ENCODE measurements around the gene MAST4. TPM values are rescaled to one million over a fixed set of nuclear protein-coding genes. Genes with fewer than 3 reads are reported as not detected.

Gene MAST4
- total RNA-seq, 1 donor from 2014 or later: 55.2 TPM

- H3K4me1 ChIP-seq: peaks cover 0 to 4% of the 10 kb centered on the region in 2 donors
- H3K36me3 ChIP-seq: no peaks in the 10 kb centered on the region
- no peak for TF ChIP-seq CTCF (IDR thresholded peaks at IDR 0.05)
- H3K27me3 ChIP-seq: no peaks in the 10 kb centered on the region
- intact Hi-C loops (cut with DNase I): no loop called here
- no peak overlapping the region for H3K27ac ChIP-seq
- no peaks in the 10 kb centered on the region for H3K9me3 ChIP-seq
- no peak for DNase-seq (ENCODE audit: low spot score in 2 of 2)
- no peak overlapping the region for H3K4me3 ChIP-seq
Observed at GRCh38 chr5:66830636-66831035, 234.4 kb downstream of the MAST4 start.

DNA sequence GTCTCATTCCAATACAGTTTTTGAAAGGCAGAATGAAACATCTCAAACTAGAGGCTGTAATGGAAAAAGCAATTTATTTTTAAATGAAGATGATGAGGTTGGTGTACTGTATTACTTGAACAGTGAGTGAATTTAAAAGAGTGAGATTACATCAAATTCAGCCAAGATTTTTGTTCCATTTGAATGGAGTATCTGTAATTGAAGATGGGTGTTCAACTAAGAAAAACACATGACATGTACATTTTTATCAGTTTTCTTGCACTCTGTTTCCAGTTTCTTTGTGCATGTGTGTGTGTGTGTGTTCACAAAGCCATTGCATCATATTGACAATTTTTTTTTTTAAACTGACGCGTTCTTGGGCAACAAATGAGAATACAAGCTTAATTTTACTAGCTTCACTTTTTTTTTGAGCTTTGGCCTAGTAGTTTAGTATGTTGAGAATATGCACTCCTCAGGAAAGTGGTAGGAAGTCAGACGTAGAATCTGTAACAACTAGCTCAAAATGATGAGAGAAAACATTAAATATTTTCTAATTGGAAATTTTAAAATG lies 243.5 kb downstream of the MAST4 start:
- H3K27ac ChIP-seq: no peak overlapping the region
- no peak overlapping the region for H3K4me3 ChIP-seq
- no peak for DNase-seq (ENCODE audit: low spot score in 2 of 2)
- H3K36me3 ChIP-seq: no peaks in the 10 kb centered on the region
- intact Hi-C loops (cut with DNase I): no loop called here
- no peaks in the 10 kb centered on the region for H3K4me1 ChIP-seq
- no peaks in the 10 kb centered on the region for H3K9me3 ChIP-seq
- no peaks in the 10 kb centered on the region for H3K27me3 ChIP-seq
- no peak for TF ChIP-seq CTCF (IDR thresholded peaks at IDR 0.05)

DNA sequence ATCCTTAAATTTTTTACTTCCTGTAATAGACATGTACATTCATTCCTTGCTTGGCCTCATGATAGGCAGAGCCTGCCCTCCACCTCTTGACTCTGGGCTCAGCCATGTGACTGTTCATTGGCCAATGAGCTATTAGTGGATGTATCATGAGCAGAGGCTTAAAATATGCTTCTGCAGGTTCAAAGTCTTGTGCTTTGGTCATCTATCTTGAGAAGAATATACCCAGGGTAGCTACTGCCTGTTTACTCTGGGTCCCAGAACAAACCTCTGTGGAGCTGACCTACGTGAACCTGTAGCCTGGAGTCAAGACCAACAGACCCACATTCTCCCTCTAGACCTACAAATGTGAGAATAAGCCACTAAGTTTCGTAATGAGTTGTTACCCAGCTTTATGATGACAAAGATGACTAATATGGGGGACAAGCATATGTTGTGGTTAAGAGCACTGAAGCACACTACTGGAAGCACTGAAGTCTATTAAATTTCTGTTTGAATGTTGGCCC lies 244.4 kb downstream of the MAST4 start:
- no peaks in the 10 kb centered on the region for H3K36me3 ChIP-seq
- TF ChIP-seq CTCF (IDR thresholded peaks at IDR 0.05): no peak
- no peak overlapping the region for H3K27ac ChIP-seq
- H3K9me3 ChIP-seq: no peaks in the 10 kb centered on the region
- intact Hi-C loops (cut with DNase I): no loop called here
- no peaks in the 10 kb centered on the region for H3K4me1 ChIP-seq
- no peak overlapping the region for H3K4me3 ChIP-seq
- H3K27me3 ChIP-seq: no peaks in the 10 kb centered on the region
- no peak for DNase-seq (ENCODE audit: low spot score in 2 of 2)

DNA sequence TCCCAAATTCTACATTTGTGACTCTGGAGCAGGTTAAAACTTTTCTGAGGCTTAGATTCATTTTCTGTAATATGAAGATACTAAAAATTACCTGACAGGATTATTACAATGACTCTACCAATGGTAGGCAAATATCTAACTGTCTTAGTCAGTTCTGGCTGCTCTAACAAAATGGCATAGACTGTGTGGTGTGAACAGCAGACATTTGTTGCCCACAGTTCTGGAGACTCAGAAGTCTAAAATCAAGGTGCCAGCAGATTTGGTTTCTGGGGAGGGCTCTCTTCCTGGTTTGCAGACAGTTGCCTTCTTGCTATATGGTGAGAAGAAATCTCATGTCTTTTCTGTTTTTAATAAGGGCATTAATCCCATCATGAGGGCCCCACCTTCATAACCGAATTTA lies 245.1 kb downstream of the MAST4 start:
- TF ChIP-seq CTCF (IDR thresholded peaks at IDR 0.05): no peak

DNA sequence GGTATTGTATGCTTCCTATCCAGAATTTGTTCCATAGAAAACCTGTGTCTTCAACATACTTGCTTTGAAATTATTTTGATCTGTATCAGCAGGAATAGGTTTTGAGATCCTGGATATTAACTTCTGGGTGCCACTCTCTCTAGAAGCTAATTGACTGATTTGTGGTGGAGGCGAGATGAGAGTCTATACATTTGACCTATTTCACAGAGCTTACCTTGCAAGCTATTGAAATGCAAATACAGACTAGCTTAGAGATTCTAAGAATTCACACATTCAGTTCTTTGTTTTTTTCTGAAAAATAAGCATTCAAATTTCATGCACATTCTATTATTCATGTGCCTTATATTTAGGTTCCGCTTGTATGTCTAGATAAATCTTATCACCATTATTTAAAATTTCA lies 246.3 kb downstream of the MAST4 start:
- Histone ChIP-seq H3K27me3 (no peaks in the 10 kb centered on the region), H3K9me3 (no peaks in the 10 kb centered on the region), H3K4me1 (no peaks in the 10 kb centered on the region), H3K36me3 (no peaks in the 10 kb centered on the region), H3K27ac (no peak overlapping the region), H3K4me3 (no peak overlapping the region)
- no peak for TF ChIP-seq CTCF (IDR thresholded peaks at IDR 0.05)
- no peak for DNase-seq (ENCODE audit: low spot score in 2 of 2)
- intact Hi-C loops (cut with DNase I): no loop called here

More for the DNA sequence above, 245.1 kb downstream of the MAST4 start:
- Histone ChIP-seq H3K4me3 (no peak overlapping the region), H3K36me3 (no peaks in the 10 kb centered on the region), H3K27me3 (no peaks in the 10 kb centered on the region), H3K4me1 (no peaks in the 10 kb centered on the region), H3K9me3 (no peaks in the 10 kb centered on the region), H3K27ac (no peak overlapping the region)
- intact Hi-C loops (cut with DNase I): no loop called here
- no peak for DNase-seq (ENCODE audit: low spot score in 2 of 2)

DNA sequence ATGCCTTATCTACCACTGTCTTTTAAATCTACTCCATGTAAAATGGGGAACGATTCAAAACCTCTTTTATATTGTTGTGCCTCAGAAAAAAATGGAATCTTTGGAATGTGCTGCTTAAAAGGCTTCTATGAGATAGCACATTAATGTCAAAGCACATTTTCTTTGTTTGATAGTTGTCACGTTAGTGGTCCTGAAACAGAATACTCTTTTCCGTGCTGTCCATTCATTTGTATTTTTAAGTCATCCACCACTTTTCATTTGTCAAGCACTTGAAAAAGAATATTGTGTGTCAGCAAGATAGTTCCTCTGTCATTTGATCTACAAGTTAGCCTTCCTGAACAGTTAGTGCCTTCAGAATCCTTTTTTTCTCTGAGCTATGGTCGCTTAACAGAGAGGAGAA lies 246.9 kb downstream of the MAST4 start:
- H3K36me3 ChIP-seq: no peaks in the 10 kb centered on the region
- intact Hi-C loops (cut with DNase I): no loop called here
- H3K4me1 ChIP-seq: no peaks in the 10 kb centered on the region
- H3K4me3 ChIP-seq: no peak overlapping the region
- no peak for DNase-seq (ENCODE audit: low spot score in 2 of 2)
- no peak for TF ChIP-seq CTCF (IDR thresholded peaks at IDR 0.05)
- no peak overlapping the region for H3K27ac ChIP-seq
- H3K27me3 ChIP-seq: no peaks in the 10 kb centered on the region
- no peaks in the 10 kb centered on the region for H3K9me3 ChIP-seq
